ENCODE data around the gene CCNO. TPM values are rescaled to one million over a fixed set of nuclear protein-coding genes. Genes with fewer than 3 reads are reported as not detected.

CCNO gene
- polyA plus RNA-seq, 1 donor from 2014 or later = not detected

DNA sequence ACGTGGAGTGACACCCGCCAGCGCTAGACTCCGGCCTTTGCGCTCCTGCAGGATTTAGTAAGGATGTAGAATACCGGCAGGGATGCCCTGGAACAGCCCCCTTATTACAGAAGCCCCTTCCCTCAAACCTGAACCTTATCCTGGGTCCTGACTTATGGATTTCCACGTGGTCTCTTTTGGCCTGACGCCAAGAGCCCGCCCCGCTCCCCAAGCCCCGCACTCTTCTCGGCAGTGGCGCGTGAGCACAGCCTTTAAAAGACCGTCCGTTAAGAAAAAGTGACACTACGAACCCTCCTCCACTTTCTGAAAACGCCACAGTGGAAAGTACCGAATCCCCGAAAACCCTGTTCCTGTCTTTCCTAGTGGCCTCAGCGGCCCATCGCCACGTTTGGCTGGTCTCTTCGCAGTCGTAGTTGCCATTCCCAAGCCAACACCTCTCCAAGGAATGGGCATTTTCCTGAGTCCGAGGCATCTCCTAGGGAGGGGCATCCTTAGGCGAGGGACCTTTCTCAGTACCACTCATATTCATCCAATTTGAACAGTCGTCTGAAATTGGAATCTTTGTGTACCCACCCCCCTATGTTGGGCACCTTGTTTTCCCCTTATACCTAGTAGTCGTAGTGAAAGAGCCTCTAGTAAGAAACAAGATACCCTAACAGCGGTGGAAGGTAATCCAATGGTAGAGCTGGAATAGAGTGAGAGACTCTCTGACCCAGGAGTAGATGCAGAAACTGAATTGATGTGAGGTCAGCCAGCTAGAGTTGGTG, 5.6 kb downstream of the CCNO start:
- peaks cover 27 to 35% (median 27%) of the 10 kb centered on the region in 3 donors for H3K4me1 Mint-ChIP-seq
- H3K36me3 Mint-ChIP-seq = no peaks in the 10 kb centered on the region
- H3K9me3 Mint-ChIP-seq = peaks cover 0 to 2% (median 0%) of the 10 kb centered on the region in 3 donors
- H3K27me3 Mint-ChIP-seq = peaks cover 81% of the 10 kb centered on the region
- peak overlapping the region; percentile 54 to 90 (median 82) for H3K4me3 Mint-ChIP-seq
- peak overlapping the region; percentile 21 to 86 (median 34) for H3K27ac Mint-ChIP-seq

DNA sequence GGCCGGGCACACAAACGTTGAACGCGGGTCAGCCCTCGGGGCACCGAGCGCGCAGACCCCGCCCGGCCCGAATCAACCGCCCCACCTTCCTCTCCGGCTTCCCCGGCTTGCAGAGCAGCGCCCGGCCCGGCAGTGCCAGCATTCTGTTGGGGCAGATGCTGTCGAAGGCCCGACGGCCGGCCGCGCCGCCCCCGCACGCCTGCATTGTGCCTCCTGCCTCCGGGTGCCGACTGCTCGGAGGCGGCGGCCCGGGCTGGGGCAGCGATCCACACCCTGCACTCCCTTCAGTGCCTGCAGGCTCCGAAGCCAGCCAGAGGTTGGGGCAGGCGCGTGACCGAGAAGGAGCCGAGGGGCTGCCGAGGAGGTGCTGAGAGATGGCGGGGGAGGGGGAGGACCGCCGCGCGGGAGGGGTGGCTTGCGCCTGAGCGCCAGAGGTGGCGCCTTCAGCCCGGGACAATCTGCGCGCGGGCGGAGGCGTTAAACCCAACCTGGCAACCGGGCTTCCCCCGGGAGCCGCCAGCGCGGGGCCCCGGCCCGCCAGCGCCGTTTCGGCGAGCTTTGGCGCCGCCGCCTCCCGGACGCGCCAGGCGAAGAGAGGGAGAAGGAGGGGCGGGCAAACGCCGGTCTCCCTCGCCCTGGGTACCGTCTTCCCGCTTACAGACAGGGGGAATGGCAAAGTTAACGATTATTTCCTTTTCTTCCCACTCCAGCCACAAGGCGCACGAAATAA, 6.3 kb downstream of the CCNO start, which contains the start of gene MCIDAS:
TSS of gene MCIDAS (minus strand) at position 382 of the 730 bp plus-strand sequence. CDS start at position 205, 177 bp downstream.
- Mint-ChIP-seq H3K27me3 (peaks cover 83% of the 10 kb centered on the region), H3K4me3 (peak within 1 kb of the TSS; percentile 59 to 90 (median 84)), H3K27ac (peak within 1 kb of the TSS; percentile 34 to 86 (median 71)), H3K36me3 (no peaks in the 10 kb centered on the region), H3K9me3 (peaks cover 0 to 2% (median 0%) of the 10 kb centered on the region in 3 donors), H3K4me1 (peaks cover 24 to 33% (median 25%) of the 10 kb centered on the region in 3 donors)

DNA sequence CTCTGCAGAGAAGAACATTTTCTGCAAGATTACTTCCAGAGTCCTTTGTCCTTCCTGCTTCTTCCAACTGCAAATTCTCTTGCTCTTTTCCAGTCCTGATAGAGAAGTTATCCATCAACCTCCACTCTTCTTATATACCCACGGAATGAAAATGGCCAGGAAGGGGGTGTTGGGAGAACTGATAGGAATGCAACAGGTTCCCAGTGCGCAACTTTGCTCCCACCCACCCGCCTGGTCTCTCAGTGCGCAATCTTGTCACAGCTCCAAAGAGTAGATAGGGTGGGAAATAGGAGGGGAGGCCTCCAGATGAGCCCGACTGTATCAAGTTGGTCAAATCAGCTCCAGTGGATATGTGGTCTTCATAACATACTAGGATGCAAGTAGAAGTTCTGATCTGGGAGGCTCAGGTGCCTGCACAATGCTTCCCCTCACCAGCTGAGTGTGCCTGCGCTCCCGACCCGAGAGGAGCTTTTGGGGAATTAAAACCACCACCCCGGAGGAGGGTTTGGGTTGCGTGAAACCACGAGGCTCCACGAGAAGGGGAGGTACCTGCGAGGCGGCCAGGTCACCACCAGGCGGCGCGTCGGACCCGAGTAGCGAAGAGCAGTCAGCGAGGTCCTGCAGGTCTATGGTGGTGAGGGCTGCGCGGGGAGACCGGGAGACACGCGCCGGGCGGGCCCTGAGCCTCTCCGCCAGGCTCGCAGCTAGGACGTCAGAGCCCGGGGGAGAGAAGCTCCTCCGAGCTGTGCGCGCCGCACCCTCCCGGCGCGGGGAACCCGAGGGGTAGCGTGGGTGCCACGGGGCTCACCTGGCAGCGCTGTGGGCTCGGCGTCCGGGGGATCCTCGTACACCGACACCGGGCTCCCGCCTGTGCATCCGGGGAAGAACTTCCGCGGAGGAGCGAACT, 7.1 kb downstream of the CCNO start:
- Mint-ChIP-seq H3K36me3 (no peaks in the 10 kb centered on the region), H3K9me3 (peaks cover 0 to 2% (median 0%) of the 10 kb centered on the region in 3 donors), H3K4me3 (peak overlapping the region; percentile 25 to 90 (median 73)), H3K27ac (peak overlapping the region in 1 of 3 donors; percentile 71), H3K27me3 (peaks cover 78% of the 10 kb centered on the region), H3K4me1 (peaks cover 20 to 28% (median 23%) of the 10 kb centered on the region in 3 donors)

DNA sequence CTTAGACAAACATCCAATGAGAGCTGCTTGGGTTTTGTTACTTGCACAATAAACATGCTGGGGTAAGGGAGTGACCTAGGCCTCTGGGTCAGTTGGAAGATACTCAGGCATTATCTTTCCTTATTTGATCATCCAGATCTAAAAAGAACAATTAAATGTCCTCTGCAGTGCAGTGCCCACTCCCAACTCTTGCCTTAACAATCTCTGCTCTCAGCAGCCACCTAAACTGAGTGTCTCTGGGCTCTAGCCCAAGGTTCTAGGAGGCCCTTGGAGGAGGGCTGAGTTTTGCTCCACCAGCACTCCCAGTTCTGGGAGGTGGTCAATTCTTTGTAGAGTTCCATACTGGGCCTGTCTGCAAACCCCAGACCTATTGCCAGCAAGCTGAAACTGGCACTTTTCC, 8.1 kb downstream of the CCNO start:
- Mint-ChIP-seq H3K27me3 (peaks cover 78% of the 10 kb centered on the region), H3K9me3 (peaks cover 0 to 2% (median 0%) of the 10 kb centered on the region in 3 donors), H3K4me1 (peaks cover 22 to 28% (median 25%) of the 10 kb centered on the region in 3 donors), H3K4me3 (peak overlapping the region in 2 of 4 donors; percentile 25 to 68), H3K36me3 (no peaks in the 10 kb centered on the region), H3K27ac (peak overlapping the region in 1 of 3 donors; percentile 46)

DNA sequence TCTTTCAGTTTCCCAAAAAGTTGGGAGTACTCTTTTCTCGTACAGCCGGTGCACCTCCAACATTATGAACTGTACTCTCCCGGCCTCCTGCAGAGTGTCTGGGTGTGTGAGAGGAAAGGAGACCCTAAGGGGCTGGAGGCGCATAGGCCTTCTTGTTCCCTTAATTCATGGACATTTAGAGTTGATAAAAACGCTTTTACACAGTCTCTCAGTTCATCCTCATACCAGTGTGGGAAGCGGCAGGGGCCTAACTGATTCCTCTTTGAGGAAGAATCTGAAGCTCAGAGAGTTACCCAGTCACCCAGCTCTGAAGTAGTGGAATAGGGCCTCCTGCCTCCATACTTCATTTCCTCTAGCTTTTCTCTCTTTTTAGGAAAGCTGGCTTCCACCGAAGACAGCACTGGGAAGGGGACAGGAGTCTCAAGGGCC, 9.6 kb downstream of the CCNO start:
- H3K9me3 Mint-ChIP-seq = peaks cover 0 to 2% (median 0%) of the 10 kb centered on the region in 3 donors
- H3K4me3 Mint-ChIP-seq = peak overlapping the region; percentile 38 to 82 (median 69)
- H3K27ac Mint-ChIP-seq = peak overlapping the region in 1 of 3 donors; percentile 82

DNA sequence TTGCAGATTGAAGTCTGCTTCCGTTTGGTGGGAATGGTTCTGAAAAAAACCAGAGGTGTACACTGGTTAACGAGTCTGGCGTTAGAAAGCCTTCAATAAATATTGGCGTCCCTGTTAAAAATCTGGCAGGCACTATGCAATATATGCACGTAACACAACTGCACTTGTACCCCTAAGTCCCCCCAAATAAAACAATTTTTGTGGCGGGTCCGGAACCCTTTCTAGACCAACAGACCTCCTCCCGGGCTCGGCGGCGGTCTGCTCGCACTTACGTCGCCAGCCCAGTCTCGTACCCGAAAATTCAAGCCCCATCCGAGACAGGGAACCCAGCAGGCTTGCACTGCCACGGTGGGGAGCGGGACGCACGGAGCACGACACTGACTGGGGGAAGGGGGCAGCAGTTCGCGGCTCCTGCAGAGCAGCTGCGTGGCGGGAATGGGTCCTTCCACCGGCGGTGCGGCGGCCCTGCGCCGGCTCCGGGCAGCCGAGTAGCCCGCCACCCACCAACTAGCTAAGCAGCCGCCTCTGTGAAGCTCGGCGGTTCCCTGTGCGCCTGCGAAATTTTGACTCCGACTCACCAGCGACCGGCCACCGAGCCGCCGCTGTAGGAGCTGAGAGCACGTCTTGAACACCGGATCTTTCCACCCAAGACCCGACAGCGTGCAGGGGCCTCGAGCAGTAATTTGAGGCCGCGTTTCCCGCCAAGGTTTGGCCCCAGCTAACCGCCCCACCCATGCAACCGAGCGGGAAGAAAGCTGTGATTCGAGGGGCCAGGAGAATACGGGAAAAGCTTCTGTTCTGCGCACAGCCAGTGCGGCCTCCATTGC, 10.2 kb downstream of the CCNO start:
- H3K4me1 Mint-ChIP-seq = peaks cover 25 to 27% (median 25%) of the 10 kb centered on the region in 3 donors
- H3K4me3 Mint-ChIP-seq = peak overlapping the region; percentile 38 to 82 (median 69)
- peaks cover 0 to 2% (median 0%) of the 10 kb centered on the region in 3 donors for H3K9me3 Mint-ChIP-seq
- H3K27ac Mint-ChIP-seq = peak overlapping the region in 2 of 3 donors; percentile 64 to 82
- H3K36me3 Mint-ChIP-seq = no peaks in the 10 kb centered on the region
- H3K27me3 Mint-ChIP-seq = peaks cover 69% of the 10 kb centered on the region

More for the DNA sequence above, 9.6 kb downstream of the CCNO start:
- no peaks in the 10 kb centered on the region for H3K36me3 Mint-ChIP-seq
- peaks cover 75% of the 10 kb centered on the region for H3K27me3 Mint-ChIP-seq
- peaks cover 25 to 28% (median 25%) of the 10 kb centered on the region in 3 donors for H3K4me1 Mint-ChIP-seq

DNA sequence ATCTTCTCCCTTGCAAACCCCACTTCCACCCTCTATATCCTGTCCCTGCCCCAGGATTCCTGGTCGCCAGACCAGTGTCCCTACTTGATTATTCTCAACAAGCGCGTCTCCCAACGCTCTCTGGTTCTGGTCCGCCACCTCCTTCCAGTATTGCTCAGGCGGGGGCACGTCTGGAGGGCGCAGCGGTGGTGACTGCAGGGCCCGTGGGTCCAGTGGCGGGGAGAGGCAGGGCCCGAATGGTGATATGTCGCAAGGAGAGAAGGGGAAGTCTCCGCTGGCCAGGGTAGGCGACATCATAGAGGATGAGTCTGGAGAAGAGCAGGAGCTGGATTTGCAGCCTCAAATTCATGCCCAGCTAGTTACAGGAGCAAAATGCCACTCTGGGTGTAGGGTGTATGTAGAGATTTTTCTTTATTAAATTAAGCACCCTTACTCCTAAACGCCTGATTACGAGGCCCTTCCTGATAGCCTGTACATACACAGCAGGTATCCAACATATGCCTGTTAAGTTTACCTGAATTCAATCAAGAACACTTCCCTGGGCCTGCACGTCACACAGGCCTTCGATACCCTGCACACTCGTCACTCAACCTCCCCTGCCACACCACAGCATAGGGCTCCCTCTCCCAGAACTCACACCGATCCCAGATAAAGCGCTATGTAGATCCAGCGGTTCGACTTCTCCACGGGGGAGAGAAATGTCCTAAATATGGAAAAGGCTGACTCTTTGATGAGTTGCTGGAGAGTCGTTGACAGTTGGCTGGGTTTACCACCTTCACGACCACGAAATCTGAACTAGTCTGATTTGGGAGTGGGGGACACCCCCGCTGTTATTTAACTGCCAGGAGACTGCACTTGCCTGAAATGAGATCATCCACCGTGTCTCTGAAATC, 11.1 kb downstream of the CCNO start:
- peaks cover 64% of the 10 kb centered on the region for H3K27me3 Mint-ChIP-seq
- H3K4me3 Mint-ChIP-seq = peak overlapping the region in 3 of 4 donors; percentile 64 to 74 (median 72)
- H3K36me3 Mint-ChIP-seq = no peaks in the 10 kb centered on the region
- H3K9me3 Mint-ChIP-seq = peaks cover 0 to 2% (median 0%) of the 10 kb centered on the region in 3 donors
- peak overlapping the region in 1 of 3 donors; percentile 72 for H3K27ac Mint-ChIP-seq
- peaks cover 19 to 20% (median 19%) of the 10 kb centered on the region in 3 donors for H3K4me1 Mint-ChIP-seq

DNA sequence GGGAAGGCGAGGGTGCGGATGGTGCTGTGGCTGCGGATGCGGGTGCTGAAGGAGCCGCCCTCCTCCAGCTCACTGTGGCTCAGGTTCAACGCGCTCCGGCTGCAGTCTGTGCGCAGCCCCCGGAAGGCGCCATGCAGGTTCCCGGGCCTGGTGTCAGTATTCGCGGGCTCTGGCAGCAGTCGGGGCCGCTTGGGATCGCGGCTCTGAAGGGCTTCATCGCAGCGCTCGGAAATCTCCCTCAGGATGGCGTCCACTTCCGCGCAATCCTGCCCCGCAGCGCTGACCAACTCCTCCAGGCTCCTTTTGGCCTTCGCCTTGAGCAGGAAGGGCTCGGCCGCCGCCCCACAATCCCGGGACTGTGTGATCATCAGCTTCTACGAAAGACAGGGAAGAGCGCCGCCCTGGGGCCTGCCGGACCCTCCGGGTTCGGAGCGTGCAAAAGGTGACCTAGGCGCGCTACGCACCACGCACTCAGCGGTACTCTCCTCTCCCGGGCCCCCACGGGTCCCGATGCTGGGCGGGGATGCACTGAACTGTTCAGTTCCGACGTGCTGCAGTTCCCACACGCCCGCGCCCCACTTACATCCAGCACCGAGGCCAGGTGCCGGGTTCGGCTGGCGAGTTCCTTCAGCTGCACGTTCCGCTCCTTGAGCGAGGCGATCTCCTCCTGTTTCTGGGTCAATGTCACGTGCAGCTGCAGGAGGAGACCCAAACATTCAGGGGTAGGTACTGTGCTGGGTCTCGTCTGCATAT, 12.8 kb downstream of the CCNO start:
- Mint-ChIP-seq H3K4me3 (peak overlapping the region; percentile 48 to 82 (median 65)), H3K9me3 (peaks cover 0 to 2% (median 0%) of the 10 kb centered on the region in 3 donors), H3K27ac (peak overlapping the region in 1 of 3 donors; percentile 10), H3K27me3 (peaks cover 56% of the 10 kb centered on the region), H3K36me3 (no peaks in the 10 kb centered on the region), H3K4me1 (peaks cover 16 to 20% (median 19%) of the 10 kb centered on the region in 3 donors)

DNA sequence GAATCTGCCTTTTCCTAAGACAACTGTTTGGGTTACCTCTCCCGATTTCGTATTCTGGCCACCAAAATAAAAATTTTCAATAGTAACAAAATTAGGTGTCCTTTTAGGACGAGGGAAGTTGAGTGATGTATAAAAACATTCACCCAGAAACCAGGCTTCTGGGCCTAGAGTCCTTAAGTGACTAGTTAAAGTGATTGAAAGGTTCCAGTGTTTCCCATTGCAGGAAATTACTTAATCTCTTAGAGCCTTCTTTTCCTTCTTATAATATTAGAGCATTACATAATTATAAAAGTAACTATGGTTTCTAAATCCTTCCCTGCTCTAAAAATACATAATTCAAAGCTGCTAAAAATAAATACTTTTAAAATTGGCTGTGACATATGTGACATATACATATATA, 13.6 kb downstream of the CCNO start:
- Mint-ChIP-seq H3K4me3 (peak overlapping the region in 1 of 4 donors; percentile 64), H3K27ac (no peak overlapping the region), H3K27me3 (peaks cover 52% of the 10 kb centered on the region), H3K9me3 (peaks cover 0 to 2% (median 0%) of the 10 kb centered on the region in 3 donors), H3K4me1 (peaks cover 16 to 20% (median 19%) of the 10 kb centered on the region in 3 donors), H3K36me3 (no peaks in the 10 kb centered on the region)

DNA sequence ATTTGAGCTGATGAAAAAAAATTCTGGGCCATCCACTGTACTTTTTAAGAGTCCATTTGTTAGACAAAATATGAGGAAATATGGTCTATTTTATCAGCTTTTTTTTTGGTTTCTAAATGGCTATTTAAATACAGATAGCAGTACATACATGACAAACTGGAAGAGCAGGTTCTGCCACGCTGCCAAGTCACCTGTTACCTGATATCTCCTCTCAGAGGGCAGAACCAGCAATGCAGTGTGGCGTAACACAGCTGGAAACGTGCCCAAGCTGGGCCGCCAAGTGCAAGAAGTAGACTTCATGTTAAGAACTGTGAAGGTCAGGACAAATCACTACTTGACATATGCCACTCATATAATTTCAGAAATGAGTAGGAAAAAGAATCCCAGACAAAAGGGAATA, 14.4 kb downstream of the CCNO start:
- no peak overlapping the region for H3K4me3 Mint-ChIP-seq
- peaks cover 44% of the 10 kb centered on the region for H3K27me3 Mint-ChIP-seq
- peaks cover 0 to 2% (median 0%) of the 10 kb centered on the region in 3 donors for H3K9me3 Mint-ChIP-seq
- peaks cover 14 to 20% (median 16%) of the 10 kb centered on the region in 3 donors for H3K4me1 Mint-ChIP-seq
- no peak overlapping the region for H3K27ac Mint-ChIP-seq
- no peaks in the 10 kb centered on the region for H3K36me3 Mint-ChIP-seq

DNA sequence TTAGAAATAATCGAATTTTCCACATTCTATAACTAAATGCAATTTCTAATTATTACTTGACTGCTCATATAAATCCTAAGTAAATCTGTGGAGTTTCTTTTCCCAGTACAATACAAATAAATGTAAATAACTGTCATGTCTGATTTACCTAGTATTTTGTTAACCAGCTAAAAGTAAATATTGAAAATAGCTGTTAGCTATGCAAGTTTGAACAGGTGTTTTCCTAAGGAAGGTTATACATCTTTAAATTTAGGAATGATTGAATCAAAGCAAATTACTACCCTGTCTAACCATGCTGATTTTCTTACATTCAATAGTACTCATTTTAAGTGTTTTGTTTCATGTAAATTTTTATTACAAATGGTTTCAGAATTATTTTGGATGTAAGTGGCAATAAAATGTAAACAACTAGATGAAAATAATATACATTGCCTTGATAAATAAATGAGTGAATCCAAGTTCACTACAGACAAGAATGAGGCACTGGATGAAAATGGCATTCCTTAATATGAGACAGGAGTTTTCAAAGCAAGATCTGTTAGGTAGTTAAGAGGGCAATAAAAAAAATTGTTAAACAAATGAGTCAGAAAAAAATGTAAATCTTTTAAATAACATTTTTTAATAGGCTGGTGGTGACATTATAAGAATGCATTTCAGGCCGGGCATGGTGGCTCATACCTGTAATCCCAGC, 22.1 kb downstream of the CCNO start:
- Mint-ChIP-seq H3K9me3 (no peaks in the 10 kb centered on the region), H3K36me3 (no peaks in the 10 kb centered on the region), H3K27ac (no peak overlapping the region), H3K27me3 (peaks cover 8% of the 10 kb centered on the region), H3K4me1 (peaks cover 0 to 1% (median 0%) of the 10 kb centered on the region in 3 donors), H3K4me3 (no peak overlapping the region)

Data from IgD-negative memory B cell (primary cell).